K562 (cell line): ENCODE results near the gene PPP2R3C. TPM values are rescaled to one million over a fixed set of nuclear protein-coding genes. Genes with fewer than 3 reads are reported as not detected.

Experiments used
- BACH1 ChIP-seq: fragments of 200-800 bp; sonication (Bioruptor generic); IDR thresholded peaks from 2 replicates; pipeline ENCODE4 v1.6.1; 2016; ENCODE audit warnings: missing genetic modification characterization, missing compliant biosample characterization
- CBX2 ChIP-seq: fragments of 200-600 bp; sonication (generic); IDR thresholded peaks from one replicate; pipeline ENCODE4 v1.6.1; 2012; ENCODE audit warnings: mild to moderate bottlenecking, low read length, inconsistent platforms; ENCODE audit not compliant: insufficient read depth, poor library complexity, severe bottlenecking
- CBX8 ChIP-seq: fragments of 200-600 bp; sonication (generic); IDR thresholded peaks from 2 replicates; pipeline ENCODE4 v1.6.1; 2012; ENCODE audit warnings: borderline replicate concordance, mixed run types, low read depth, mild to moderate bottlenecking, moderate library complexity, mixed read lengths, low read length, control low read depth, inconsistent platforms; ENCODE audit not compliant: poor library complexity, severe bottlenecking; ENCODE audit errors: extremely low read depth
- FOXA3 ChIP-seq, 2 experiments: fragments of 450-650 bp in 1 of 2; sonication (generic) in 1 of 2; formaldehyde crosslinking; IDR thresholded peaks in 1 of 2; conservative IDR thresholded peaks in 1 of 2; 2 replicates each; pipeline versions ENCODE4 v1.4.0 to v1.8.0; 2020 to 2022; ENCODE audit warnings: mild to moderate bottlenecking in 2 of 2, missing genetic modification reagents in 1 of 2
- GATAD2A ChIP-seq: fragments of 450-650 bp; IDR thresholded peaks from 2 replicates; pipeline ENCODE4 v1.6.1; 2017
- IFI16 ChIP-seq: fragments of 250-450 bp; sonication (Bioruptor Pico); IDR thresholded peaks from 2 replicates; pipeline ENCODE4 v2.1.2; 2022; ENCODE audit warnings: mild to moderate bottlenecking, inconsistent platforms
- MYBL2 ChIP-seq, 2 experiments: fragments of 450-650 bp in 1 of 2; sonication (generic) in 1 of 2; formaldehyde crosslinking in 1 of 2; IDR thresholded peaks; 2 replicates each; pipeline versions ENCODE4 v1.6.1 to v1.8.1; 2017 to 2022; ENCODE audit warnings: borderline replicate concordance in 1 of 2, inconsistent platforms in 1 of 2, low read depth in 1 of 2, mild to moderate bottlenecking in 1 of 2, missing genetic modification reagents in 1 of 2, moderate library complexity in 1 of 2
- PHF8 ChIP-seq: fragments of 200-600 bp; sonication (generic); IDR thresholded peaks from 2 replicates; pipeline ENCODE4 v1.6.1; 2012; ENCODE audit warnings: mixed run types, mild to moderate bottlenecking, inconsistent platforms, low read length, moderate library complexity, borderline replicate concordance
- POLR2B ChIP-seq: fragments of 450-650 bp; IDR thresholded peaks from 2 replicates; pipeline ENCODE4 v1.6.1; 2018; ENCODE audit warnings: low read depth; ENCODE audit not compliant: partially characterized antibody
- SMAD3 ChIP-seq: fragments of 450-650 bp; formaldehyde crosslinking; conservative IDR thresholded peaks from 2 replicates; pipeline ENCODE4 v1.4.0; 2020; ENCODE audit warnings: mild to moderate bottlenecking
- SRSF7 ChIP-seq: fragments of 200-400 bp; formaldehyde crosslinking; optimal IDR thresholded peaks from 2 replicates; pipeline ENCODE3; 2017; ENCODE audit warnings: mild to moderate bottlenecking, low read depth, low read length
- polyA plus RNA-seq, 8 experiments: library from polyadenylated mRNA; depleted of rRNA in 4 of 8; stranded (reverse) in 5 of 8; unstranded in 3 of 8; fragments of >200 nt; fragmentation: Nextera tagmentation in 2 of 8; fragmentation: Illumina TruSeq in 1 of 8; extraction: Ambion mirVana in 2 of 8; extraction: Trizol in 1 of 8; gene quantifications; 2 replicates each; pipeline versions ENCODE4 v1.2.1 to v1.2.3, GENCODE V29; 2011 to 2014; ENCODE audit warnings: inconsistent platforms in 1 of 8, missing spikeins in 1 of 8
- total RNA-seq, 7 experiments: library from RNA; depleted of rRNA in 6 of 7; stranded (reverse); fragments of >200 nt in 6 of 7; fragmentation: Illumina TruSeq in 2 of 7; extraction: Trizol in 2 of 7; gene quantifications; 2 replicates each; pipeline versions ENCODE4 v1.2.1 to v1.2.3, GENCODE V29; 2011 to 2021; ENCODE audit warnings: low replicate concordance in 1 of 7
- TF ChIP-seq, protein P1 (sequence below): fragments of 450-650 bp; IDR thresholded peaks from 2 replicates; pipeline ENCODE4 v1.6.1; 2016; ENCODE audit warnings: mild to moderate bottlenecking, moderate library complexity
- TF ChIP-seq, protein P2 (sequence below): fragments of 450-650 bp; IDR thresholded peaks from 2 replicates; pipeline ENCODE4 v1.7.0; 2016; ENCODE audit warnings: borderline replicate concordance

The PPP2R3C gene
- total and polyA plus RNA-seq, 9 of the 15 experiments (the other 6 are each of a cell fraction or from before 2014, with no cell fraction given): 14.7 to 43.3 (median 22.7) TPM

DNA sequence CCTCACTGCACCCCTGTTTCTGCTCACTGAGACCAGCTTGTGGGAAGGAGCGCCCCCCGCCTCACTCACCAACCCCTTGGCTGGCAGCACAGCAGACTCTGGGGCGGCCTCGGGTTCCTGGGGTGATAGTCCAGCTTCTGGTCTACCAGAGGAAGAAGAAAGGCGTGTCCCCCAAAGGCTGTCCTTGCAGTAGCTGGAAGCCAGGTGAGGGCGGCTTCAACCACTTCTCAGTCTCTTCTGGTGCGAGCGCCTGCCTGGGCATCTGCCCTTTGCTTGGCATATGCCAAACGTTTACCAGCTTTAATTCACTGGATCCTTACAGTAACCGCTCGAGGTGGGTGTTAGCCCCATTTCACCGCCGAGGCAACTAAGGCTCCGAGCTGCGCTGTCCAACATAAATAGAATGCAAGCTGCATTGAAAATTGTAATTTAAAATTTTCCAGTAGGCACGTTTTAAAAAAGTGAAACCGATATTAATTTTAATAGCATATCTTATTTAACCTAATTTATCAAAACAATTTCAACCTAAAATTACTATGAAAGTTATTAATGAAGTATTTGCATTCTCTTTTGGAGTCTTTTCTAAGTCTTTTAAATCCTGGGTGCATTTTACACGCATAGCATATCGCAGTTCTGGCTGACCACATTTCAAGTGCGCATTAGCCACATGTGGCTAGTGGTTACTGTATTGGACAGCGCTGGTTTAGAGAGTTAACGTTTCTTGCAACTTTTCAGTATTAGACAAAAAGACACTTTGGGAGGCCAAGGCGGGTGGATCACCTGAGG is 74.8 kb downstream of the PPP2R3C start (continued):
- TF ChIP-seq, protein P1, sequence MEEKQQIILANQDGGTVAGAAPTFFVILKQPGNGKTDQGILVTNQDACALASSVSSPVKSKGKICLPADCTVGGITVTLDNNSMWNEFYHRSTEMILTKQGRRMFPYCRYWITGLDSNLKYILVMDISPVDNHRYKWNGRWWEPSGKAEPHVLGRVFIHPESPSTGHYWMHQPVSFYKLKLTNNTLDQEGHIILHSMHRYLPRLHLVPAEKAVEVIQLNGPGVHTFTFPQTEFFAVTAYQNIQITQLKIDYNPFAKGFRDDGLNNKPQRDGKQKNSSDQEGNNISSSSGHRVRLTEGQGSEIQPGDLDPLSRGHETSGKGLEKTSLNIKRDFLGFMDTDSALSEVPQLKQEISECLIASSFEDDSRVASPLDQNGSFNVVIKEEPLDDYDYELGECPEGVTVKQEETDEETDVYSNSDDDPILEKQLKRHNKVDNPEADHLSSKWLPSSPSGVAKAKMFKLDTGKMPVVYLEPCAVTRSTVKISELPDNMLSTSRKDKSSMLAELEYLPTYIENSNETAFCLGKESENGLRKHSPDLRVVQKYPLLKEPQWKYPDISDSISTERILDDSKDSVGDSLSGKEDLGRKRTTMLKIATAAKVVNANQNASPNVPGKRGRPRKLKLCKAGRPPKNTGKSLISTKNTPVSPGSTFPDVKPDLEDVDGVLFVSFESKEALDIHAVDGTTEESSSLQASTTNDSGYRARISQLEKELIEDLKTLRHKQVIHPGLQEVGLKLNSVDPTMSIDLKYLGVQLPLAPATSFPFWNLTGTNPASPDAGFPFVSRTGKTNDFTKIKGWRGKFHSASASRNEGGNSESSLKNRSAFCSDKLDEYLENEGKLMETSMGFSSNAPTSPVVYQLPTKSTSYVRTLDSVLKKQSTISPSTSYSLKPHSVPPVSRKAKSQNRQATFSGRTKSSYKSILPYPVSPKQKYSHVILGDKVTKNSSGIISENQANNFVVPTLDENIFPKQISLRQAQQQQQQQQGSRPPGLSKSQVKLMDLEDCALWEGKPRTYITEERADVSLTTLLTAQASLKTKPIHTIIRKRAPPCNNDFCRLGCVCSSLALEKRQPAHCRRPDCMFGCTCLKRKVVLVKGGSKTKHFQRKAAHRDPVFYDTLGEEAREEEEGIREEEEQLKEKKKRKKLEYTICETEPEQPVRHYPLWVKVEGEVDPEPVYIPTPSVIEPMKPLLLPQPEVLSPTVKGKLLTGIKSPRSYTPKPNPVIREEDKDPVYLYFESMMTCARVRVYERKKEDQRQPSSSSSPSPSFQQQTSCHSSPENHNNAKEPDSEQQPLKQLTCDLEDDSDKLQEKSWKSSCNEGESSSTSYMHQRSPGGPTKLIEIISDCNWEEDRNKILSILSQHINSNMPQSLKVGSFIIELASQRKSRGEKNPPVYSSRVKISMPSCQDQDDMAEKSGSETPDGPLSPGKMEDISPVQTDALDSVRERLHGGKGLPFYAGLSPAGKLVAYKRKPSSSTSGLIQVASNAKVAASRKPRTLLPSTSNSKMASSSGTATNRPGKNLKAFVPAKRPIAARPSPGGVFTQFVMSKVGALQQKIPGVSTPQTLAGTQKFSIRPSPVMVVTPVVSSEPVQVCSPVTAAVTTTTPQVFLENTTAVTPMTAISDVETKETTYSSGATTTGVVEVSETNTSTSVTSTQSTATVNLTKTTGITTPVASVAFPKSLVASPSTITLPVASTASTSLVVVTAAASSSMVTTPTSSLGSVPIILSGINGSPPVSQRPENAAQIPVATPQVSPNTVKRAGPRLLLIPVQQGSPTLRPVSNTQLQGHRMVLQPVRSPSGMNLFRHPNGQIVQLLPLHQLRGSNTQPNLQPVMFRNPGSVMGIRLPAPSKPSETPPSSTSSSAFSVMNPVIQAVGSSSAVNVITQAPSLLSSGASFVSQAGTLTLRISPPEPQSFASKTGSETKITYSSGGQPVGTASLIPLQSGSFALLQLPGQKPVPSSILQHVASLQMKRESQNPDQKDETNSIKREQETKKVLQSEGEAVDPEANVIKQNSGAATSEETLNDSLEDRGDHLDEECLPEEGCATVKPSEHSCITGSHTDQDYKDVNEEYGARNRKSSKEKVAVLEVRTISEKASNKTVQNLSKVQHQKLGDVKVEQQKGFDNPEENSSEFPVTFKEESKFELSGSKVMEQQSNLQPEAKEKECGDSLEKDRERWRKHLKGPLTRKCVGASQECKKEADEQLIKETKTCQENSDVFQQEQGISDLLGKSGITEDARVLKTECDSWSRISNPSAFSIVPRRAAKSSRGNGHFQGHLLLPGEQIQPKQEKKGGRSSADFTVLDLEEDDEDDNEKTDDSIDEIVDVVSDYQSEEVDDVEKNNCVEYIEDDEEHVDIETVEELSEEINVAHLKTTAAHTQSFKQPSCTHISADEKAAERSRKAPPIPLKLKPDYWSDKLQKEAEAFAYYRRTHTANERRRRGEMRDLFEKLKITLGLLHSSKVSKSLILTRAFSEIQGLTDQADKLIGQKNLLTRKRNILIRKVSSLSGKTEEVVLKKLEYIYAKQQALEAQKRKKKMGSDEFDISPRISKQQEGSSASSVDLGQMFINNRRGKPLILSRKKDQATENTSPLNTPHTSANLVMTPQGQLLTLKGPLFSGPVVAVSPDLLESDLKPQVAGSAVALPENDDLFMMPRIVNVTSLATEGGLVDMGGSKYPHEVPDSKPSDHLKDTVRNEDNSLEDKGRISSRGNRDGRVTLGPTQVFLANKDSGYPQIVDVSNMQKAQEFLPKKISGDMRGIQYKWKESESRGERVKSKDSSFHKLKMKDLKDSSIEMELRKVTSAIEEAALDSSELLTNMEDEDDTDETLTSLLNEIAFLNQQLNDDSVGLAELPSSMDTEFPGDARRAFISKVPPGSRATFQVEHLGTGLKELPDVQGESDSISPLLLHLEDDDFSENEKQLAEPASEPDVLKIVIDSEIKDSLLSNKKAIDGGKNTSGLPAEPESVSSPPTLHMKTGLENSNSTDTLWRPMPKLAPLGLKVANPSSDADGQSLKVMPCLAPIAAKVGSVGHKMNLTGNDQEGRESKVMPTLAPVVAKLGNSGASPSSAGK: peak; percentile 44
- TF ChIP-seq SRSF7: no peak
- no peak for TF ChIP-seq SMAD3
- no peak for TF ChIP-seq IFI16 (CRISPR knock-in tag)
- no peak for TF ChIP-seq CBX2
- TF ChIP-seq, protein P2, sequence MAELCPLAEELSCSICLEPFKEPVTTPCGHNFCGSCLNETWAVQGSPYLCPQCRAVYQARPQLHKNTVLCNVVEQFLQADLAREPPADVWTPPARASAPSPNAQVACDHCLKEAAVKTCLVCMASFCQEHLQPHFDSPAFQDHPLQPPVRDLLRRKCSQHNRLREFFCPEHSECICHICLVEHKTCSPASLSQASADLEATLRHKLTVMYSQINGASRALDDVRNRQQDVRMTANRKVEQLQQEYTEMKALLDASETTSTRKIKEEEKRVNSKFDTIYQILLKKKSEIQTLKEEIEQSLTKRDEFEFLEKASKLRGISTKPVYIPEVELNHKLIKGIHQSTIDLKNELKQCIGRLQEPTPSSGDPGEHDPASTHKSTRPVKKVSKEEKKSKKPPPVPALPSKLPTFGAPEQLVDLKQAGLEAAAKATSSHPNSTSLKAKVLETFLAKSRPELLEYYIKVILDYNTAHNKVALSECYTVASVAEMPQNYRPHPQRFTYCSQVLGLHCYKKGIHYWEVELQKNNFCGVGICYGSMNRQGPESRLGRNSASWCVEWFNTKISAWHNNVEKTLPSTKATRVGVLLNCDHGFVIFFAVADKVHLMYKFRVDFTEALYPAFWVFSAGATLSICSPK: no peak
- no peak for TF ChIP-seq POLR2B
- TF ChIP-seq GATAD2A: no peak
- peak; percentile 38; the same call in 1 of the 2 replicates for TF ChIP-seq MYBL2 (IDR thresholded peaks at IDR 0.05; ENCODE audit: low read depth)
- no peak for TF ChIP-seq MYBL2 (CRISPR knock-in tag; IDR thresholded peaks at IDR 0.05; ENCODE audit: borderline replicate concordance)
- TF ChIP-seq CBX8: no peak
- TF ChIP-seq BACH1 (tag): no peak
- no peak for TF ChIP-seq PHF8
- TF ChIP-seq FOXA3 (CRISPR knock-in tag; conservative IDR thresholded peaks at IDR 0.05 in 1 of 2, IDR thresholded peaks at IDR 0.05 in 1 of 2): 0 out of 4 replicates have a peak, but pooled peaks of 1 of the 2 experiments have one; percentile 32
